ENCODE results near the gene CACFD1.

- TF ChIP-seq GATA3 (IDR thresholded peaks at IDR 0.05; ENCODE audit: low read depth, low read length) (no peak), GATA2 (IDR thresholded peaks at IDR 0.05; ENCODE audit: low read depth, low read length) (no peak)
These were observed 35.0 kb downstream of the CACFD1 start for GRCh38 chr9:133494636-133495326.

Measured in SH-SY5Y (cell line).